HUES64 (cell line): Measurements from ENCODE around the gene SGCD.

Experiments
- H3K27ac ChIP-seq: 2 replicates; pipeline ENCODE4 v1.7.0; 2013; ENCODE audit warnings: low read depth, low read length, inconsistent platforms
- H3K27me3 ChIP-seq: 2 replicates; pipeline ENCODE4 v1.6.1; 2013; ENCODE audit warnings: mild to moderate bottlenecking, low read length; ENCODE audit not compliant: insufficient read depth
- H3K36me3 ChIP-seq: 2 replicates; pipeline ENCODE4 v1.6.1; 2013; ENCODE audit warnings: mild to moderate bottlenecking, low read length; ENCODE audit not compliant: insufficient read depth
- H3K4me1 ChIP-seq: 2 replicates; pipeline ENCODE4 v1.6.1; 2013; ENCODE audit warnings: mild to moderate bottlenecking, low read length, moderate library complexity; ENCODE audit not compliant: insufficient read depth
- H3K4me3 ChIP-seq: 2 replicates; pipeline ENCODE4 v1.5.1; 2013; ENCODE audit warnings: mild to moderate bottlenecking, low read length, moderate library complexity
- H3K9ac ChIP-seq: 2 replicates; pipeline ENCODE4 v1.6.1; 2013; ENCODE audit warnings: mild to moderate bottlenecking, low read depth, low read length
- H3K9me3 ChIP-seq: 2 replicates; pipeline ENCODE4 v1.6.1; 2013; ENCODE audit warnings: low read depth, low read length; ENCODE audit not compliant: insufficient read depth
- WGBS: fragments of 150-250, 120-280 bp; methylation state at CpG from one replicate; pipeline ENCODE4 v1.1.7; 2013; ENCODE audit warnings: missing lambda C conversion rate; 5-methylcytosine and 5-hydroxymethylcytosine counted together

SGCD gene

GRCh38 chr5:156534906-156535485 is 208.0 kb downstream of the SGCD start:
- no peaks in the 10 kb centered on the region for H3K36me3 ChIP-seq
- H3K9me3 ChIP-seq = no peaks in the 10 kb centered on the region
- H3K4me3 ChIP-seq = no peak overlapping the region
- H3K27ac ChIP-seq = no peak overlapping the region
- WGBS = 88% methylated on average over 2 of the region's 2 CpGs
- no peaks in the 10 kb centered on the region for H3K27me3 ChIP-seq
- H3K9ac ChIP-seq = no peak overlapping the region
- H3K4me1 ChIP-seq = no peaks in the 10 kb centered on the region

GRCh38 chr5:156540491-156540890 is 213.5 kb downstream of the SGCD start:
- Histone ChIP-seq H3K4me1 (0 out of 2 replicates have a peak, but pooled peaks cover 7% of the 10 kb centered on the region), H3K36me3 (no peaks in the 10 kb centered on the region), H3K27me3 (no peaks in the 10 kb centered on the region), H3K4me3 (no peak overlapping the region), H3K9me3 (no peaks in the 10 kb centered on the region), H3K9ac (no peak overlapping the region), H3K27ac (no peak overlapping the region)
- WGBS = 88% methylated on average over 3 of the region's 3 CpGs

- H3K9me3 ChIP-seq = no peaks in the 10 kb centered on the region
- no peak overlapping the region for H3K9ac ChIP-seq
- no peak overlapping the region for H3K27ac ChIP-seq
- 95% methylated on average over 2 of the region's 2 CpGs for WGBS
- H3K36me3 ChIP-seq = no peaks in the 10 kb centered on the region
- 0 out of 2 replicates have a peak, but pooled peaks cover 7% of the 10 kb centered on the region for H3K4me1 ChIP-seq
- no peaks in the 10 kb centered on the region for H3K27me3 ChIP-seq
- H3K4me3 ChIP-seq = no peak overlapping the region
These were observed 214.6 kb downstream of the SGCD start for GRCh38 chr5:156541582-156541981.

GRCh38 chr5:156543348-156544145 is 216.6 kb downstream of the SGCD start:
- H3K9me3 ChIP-seq = no peaks in the 10 kb centered on the region
- no peak overlapping the region for H3K9ac ChIP-seq
- H3K36me3 ChIP-seq = no peaks in the 10 kb centered on the region
- H3K4me1 ChIP-seq = 0 out of 2 replicates have a peak, but pooled peaks cover 7% of the 10 kb centered on the region
- H3K27me3 ChIP-seq = no peaks in the 10 kb centered on the region
- no peak overlapping the region for H3K4me3 ChIP-seq
- WGBS = 90% methylated on average over 5 of the region's 5 CpGs
- H3K27ac ChIP-seq = no peak overlapping the region

- Histone ChIP-seq H3K4me3 (no peak overlapping the region), H3K27ac (no peak overlapping the region), H3K4me1 (no peaks in the 10 kb centered on the region), H3K36me3 (no peaks in the 10 kb centered on the region), H3K9me3 (no peaks in the 10 kb centered on the region), H3K27me3 (no peaks in the 10 kb centered on the region), H3K9ac (no peak overlapping the region)
- WGBS = 86% methylated on average over 3 of the region's 3 CpGs
These were observed 225.9 kb downstream of the SGCD start for GRCh38 chr5:156552855-156553358.

- no peak overlapping the region for H3K4me3 ChIP-seq
- no peak overlapping the region for H3K27ac ChIP-seq
- no peak overlapping the region for H3K9ac ChIP-seq
- no peaks in the 10 kb centered on the region for H3K27me3 ChIP-seq
- H3K4me1 ChIP-seq = peaks cover 4% of the 10 kb centered on the region; the same call in 1 of the 2 replicates
- H3K36me3 ChIP-seq = no peaks in the 10 kb centered on the region
- no peaks in the 10 kb centered on the region for H3K9me3 ChIP-seq
- 100% methylated on average over 1 of the region's 1 CpG for WGBS
These were observed 229.9 kb downstream of the SGCD start for GRCh38 chr5:156556666-156557406.

- Histone ChIP-seq H3K27ac (no peak overlapping the region), H3K27me3 (no peaks in the 10 kb centered on the region), H3K9me3 (no peaks in the 10 kb centered on the region), H3K4me3 (no peak overlapping the region), H3K4me1 (peaks cover 4% of the 10 kb centered on the region; the same call in 1 of the 2 replicates), H3K36me3 (no peaks in the 10 kb centered on the region), H3K9ac (no peak overlapping the region)
- WGBS = 100% methylated on average over 2 of the region's 2 CpGs
These were observed 233.0 kb downstream of the SGCD start for GRCh38 chr5:156560002-156560401.

- Histone ChIP-seq H3K36me3 (no peaks in the 10 kb centered on the region), H3K4me3 (no peak overlapping the region), H3K27ac (no peak overlapping the region), H3K4me1 (peaks cover 4% of the 10 kb centered on the region; the same call in 1 of the 2 replicates), H3K9ac (no peak overlapping the region), H3K9me3 (no peaks in the 10 kb centered on the region), H3K27me3 (no peaks in the 10 kb centered on the region)
- WGBS = 100% methylated on average over 1 of the region's 1 CpG
These were observed 234.7 kb downstream of the SGCD start for GRCh38 chr5:156561651-156562050.

- H3K9me3 ChIP-seq = no peaks in the 10 kb centered on the region
- no peak overlapping the region for H3K9ac ChIP-seq
- no peaks in the 10 kb centered on the region for H3K27me3 ChIP-seq
- H3K27ac ChIP-seq = no peak overlapping the region
- no peaks in the 10 kb centered on the region for H3K36me3 ChIP-seq
- H3K4me3 ChIP-seq = no peak overlapping the region
- H3K4me1 ChIP-seq = no peaks in the 10 kb centered on the region
These were observed 243.7 kb downstream of the SGCD start for GRCh38 chr5:156570615-156571014.

- H3K27ac ChIP-seq = no peak overlapping the region
- no peak overlapping the region for H3K9ac ChIP-seq
- H3K4me1 ChIP-seq = no peaks in the 10 kb centered on the region
- H3K9me3 ChIP-seq = no peaks in the 10 kb centered on the region
- H3K4me3 ChIP-seq = no peak overlapping the region
- H3K27me3 ChIP-seq = no peaks in the 10 kb centered on the region
- no peaks in the 10 kb centered on the region for H3K36me3 ChIP-seq
- 65% methylated on average over 3 of the region's 3 CpGs for WGBS
These were observed 254.8 kb downstream of the SGCD start for GRCh38 chr5:156581725-156582124.

- WGBS = 90% methylated on average over 2 of the region's 2 CpGs
- H3K9me3 ChIP-seq = no peaks in the 10 kb centered on the region
These were observed 255.2 kb downstream of the SGCD start for GRCh38 chr5:156582193-156582598.

More at GRCh38 chr5:156582193-156582598, 255.2 kb downstream of the SGCD start:
- Histone ChIP-seq H3K27ac (no peak overlapping the region), H3K36me3 (no peaks in the 10 kb centered on the region), H3K9ac (no peak overlapping the region), H3K4me1 (no peaks in the 10 kb centered on the region), H3K4me3 (no peak overlapping the region), H3K27me3 (no peaks in the 10 kb centered on the region)
